ENCODE measurements around the gene PACSIN2. TPM values are rescaled to one million over a fixed set of nuclear protein-coding genes. Genes with fewer than 3 reads are reported as not detected.

Gene PACSIN2
- total and polyA plus RNA-seq, 10 of the 15 experiments (the other 5 are each of a cell fraction or from before 2014, with no cell fraction given) = 0.93 to 78.7 (median 46.8) TPM

- no peak for TF ChIP-seq KAT2A (conservative IDR thresholded peaks at IDR 0.05; ENCODE audit: control insufficient read depth, low read depth, low read length)
- no peak for TF ChIP-seq ESRRA (IDR thresholded peaks at IDR 0.05; ENCODE audit: low read length)
- TF ChIP-seq EED (IDR thresholded peaks at IDR 0.05; ENCODE audit: low read depth) = peak; percentile 85; the same call in 1 of the 2 replicates
- peak; percentile 71 to 81; a peak in 3 of 4 replicates for TF ChIP-seq IKZF2 (IDR thresholded peaks at IDR 0.05)
- TF ChIP-seq YY1 (IDR thresholded peaks at IDR 0.05; ENCODE audit: low read depth, low read length) = peak; percentile 57; the same call in 1 of the 2 replicates
- no peak for TF ChIP-seq RCOR1 (conservative IDR thresholded peaks at IDR 0.05; ENCODE audit: low read depth, low read length)
- no peak for TF ChIP-seq PRDM15 (CRISPR knock-in tag; IDR thresholded peaks at IDR 0.05)
- 0 out of 2 replicates have a peak, but pooled peaks have one; percentile 61 for TF ChIP-seq MTA3 (IDR thresholded peaks at IDR 0.05; ENCODE audit: borderline replicate concordance, low read length)
- peak; percentile 63; the same call in 1 of the 2 replicates for TF ChIP-seq ZNF687 (IDR thresholded peaks at IDR 0.05)
- no peak for TF ChIP-seq USF1 (IDR thresholded peaks at IDR 0.05; ENCODE audit: borderline replicate concordance, extremely low read length, insufficient read depth, low read depth, low read length)
- TF ChIP-seq CREM (IDR thresholded peaks at IDR 0.05; ENCODE audit: low read depth) = peak; percentile 45; the same call in 1 of the 2 replicates
- TF ChIP-seq GABPA (IDR thresholded peaks at IDR 0.05; ENCODE audit: low read depth) = peak; percentile 43; the same call in 1 of the 2 replicates
- no peak for TF ChIP-seq SIX5 (IDR thresholded peaks at IDR 0.05; ENCODE audit: low read depth, low read length, severe bottlenecking)
- no peak for TF ChIP-seq HSF1 (IDR thresholded peaks at IDR 0.05; ENCODE audit: low read depth, low read length)
- TF ChIP-seq MLLT1 (IDR thresholded peaks at IDR 0.05) = no peak
- 0 out of 2 replicates have a peak, but pooled peaks have one; percentile 46 for TF ChIP-seq FOXM1 (IDR thresholded peaks at IDR 0.05; ENCODE audit: low read depth, low read length)
Observed at GRCh38 chr22:42895087-42895486, 119.9 kb downstream of the PACSIN2 start (continued).

All from GM12878 (cell line).